GM20431 (cell line): ENCODE measurements around the gene HAUS7.

Experiments used
- in situ Hi-C: fragments of 300-500 bp; cut with MseI, MboI; formaldehyde crosslinking; loops from one replicate; pipeline ENCODE4 v1.15.0; 2020; ENCODE audit warnings: low sequenced_read_pairs; ENCODE audit not compliant: unreplicated experiment

HAUS7 gene

GRCh38 chrX:153481043-153481442 lies 10.7 kb upstream of the HAUS7 start:
- in situ Hi-C loops: no loop called here

- in situ Hi-C loops: no loop called here
Observed at GRCh38 chrX:153478746-153479145, 8.4 kb upstream of the HAUS7 start.

GRCh38 chrX:153477901-153478300 lies 7.5 kb upstream of the HAUS7 start:
- in situ Hi-C loops: no loop called here

GRCh38 chrX:153477364-153477857 lies 7.0 kb upstream of the HAUS7 start:
- in situ Hi-C loops: no loop called here

- in situ Hi-C loops: no loop called here
Observed at GRCh38 chrX:153476666-153477363, 6.4 kb upstream of the HAUS7 start.

- in situ Hi-C loops: no loop called here
Observed at GRCh38 chrX:153475751-153476281, 5.4 kb upstream of the HAUS7 start.

- in situ Hi-C loops: no loop called here
Observed at GRCh38 chrX:153475271-153475670, 4.9 kb upstream of the HAUS7 start.

- in situ Hi-C loops: no loop called here
Observed at GRCh38 chrX:153474718-153475117, 4.3 kb upstream of the HAUS7 start.

- in situ Hi-C loops: no loop called here
Observed at GRCh38 chrX:153474266-153474665, 3.9 kb upstream of the HAUS7 start.

- in situ Hi-C loops: no loop called here
Observed at GRCh38 chrX:153473126-153473525, 2.8 kb upstream of the HAUS7 start.

GRCh38 chrX:153471663-153472280 lies 1.4 kb upstream of the HAUS7 start:
- in situ Hi-C loops: no loop called here

GRCh38 chrX:153469811-153470410 lies 465 bp downstream of the HAUS7 start:
- in situ Hi-C loops: no loop called here

GRCh38 chrX:153468008-153468580 lies 2.3 kb downstream of the HAUS7 start:
- in situ Hi-C loops: no loop called here

GRCh38 chrX:153465691-153466380 lies 4.5 kb downstream of the HAUS7 start:
- in situ Hi-C loops: no loop called here

GRCh38 chrX:153464116-153464515 lies 6.3 kb downstream of the HAUS7 start:
- in situ Hi-C loops: no loop called here

- in situ Hi-C loops: no loop called here
Observed at GRCh38 chrX:153463556-153463955, 6.8 kb downstream of the HAUS7 start.

- in situ Hi-C loops: no loop called here
Observed at GRCh38 chrX:153463031-153463430, 7.3 kb downstream of the HAUS7 start.

GRCh38 chrX:153462291-153462690 lies 8.1 kb downstream of the HAUS7 start:
- in situ Hi-C loops: no loop called here

GRCh38 chrX:153460826-153461225 lies 9.6 kb downstream of the HAUS7 start:
- in situ Hi-C loops: no loop called here

- in situ Hi-C loops: no loop called here
Observed at GRCh38 chrX:153459986-153460385, 10.4 kb downstream of the HAUS7 start.
